H4 (cell line): ENCODE data around the gene HEATR1. TPM values are rescaled to one million over a fixed set of nuclear protein-coding genes. Genes with fewer than 3 reads are reported as not detected.

ENCODE experiments used
- DNase-seq: peaks from one replicate; pipeline ENCODE4 v3.0.0-alpha.2; 2015; ENCODE audit warnings: low spot score
- total RNA-seq: library from RNA; depleted of rRNA; stranded (reverse); fragments of >200 nt; shearing (Covaris generic); gene quantifications from 2 replicates; pipeline ENCODE4 v1.2.3, GENCODE V29; 2014

HEATR1 gene
- total RNA-seq, 1 experiment from 2014 or later, result 27.5 TPM

DNA sequence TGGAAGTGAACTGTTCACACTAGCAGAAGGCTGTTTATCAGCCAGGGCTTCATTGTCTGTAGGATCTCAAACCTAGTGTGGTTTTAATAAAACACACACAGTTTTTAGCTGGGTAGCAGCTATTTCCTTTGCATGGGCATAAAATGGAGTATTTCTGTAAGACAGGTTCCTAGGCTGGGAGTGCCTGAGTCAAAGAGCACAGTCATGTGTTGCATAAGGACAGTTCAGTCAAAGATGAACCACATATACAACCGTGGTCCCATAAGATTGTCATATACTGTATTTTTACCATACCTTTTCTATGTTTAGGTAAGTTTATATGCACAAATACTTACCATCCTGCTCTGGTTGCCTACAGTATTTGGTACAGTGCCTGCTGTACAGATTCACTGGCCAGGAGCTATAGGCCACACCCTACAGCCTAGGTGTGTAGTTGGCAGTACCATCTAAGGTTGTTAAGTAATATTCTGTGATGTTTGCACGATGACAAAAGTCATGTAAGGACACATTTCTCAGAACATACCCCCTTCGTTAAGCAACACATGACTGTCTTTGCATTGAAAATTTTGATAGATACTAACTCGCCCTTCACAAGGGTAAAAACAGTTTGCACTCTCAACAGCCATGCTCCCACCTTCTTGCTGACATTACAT, 63.4 kb downstream of the HEATR1 start:
- DNase-seq, result no peak

DNA sequence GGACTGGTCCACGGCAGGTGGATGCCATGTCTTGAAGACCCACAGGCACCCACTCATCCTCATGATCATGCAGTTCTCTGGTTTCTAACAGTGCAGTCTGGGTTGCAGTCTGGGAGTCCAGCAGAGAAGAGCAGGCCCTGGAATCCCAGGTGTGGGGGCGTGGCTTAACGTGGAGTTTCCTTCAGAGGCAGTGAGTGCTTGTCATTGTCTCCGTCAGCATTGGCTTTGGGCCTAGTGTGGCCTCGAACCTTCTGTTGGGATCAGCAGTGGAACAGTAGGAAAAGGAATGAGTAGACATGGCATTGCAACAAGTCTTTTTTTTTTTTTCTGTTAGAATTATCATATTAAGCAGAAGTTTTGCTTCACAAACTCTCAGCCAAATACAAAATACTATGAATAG, 67.8 kb downstream of the HEATR1 start:
- no peak for DNase-seq

DNA sequence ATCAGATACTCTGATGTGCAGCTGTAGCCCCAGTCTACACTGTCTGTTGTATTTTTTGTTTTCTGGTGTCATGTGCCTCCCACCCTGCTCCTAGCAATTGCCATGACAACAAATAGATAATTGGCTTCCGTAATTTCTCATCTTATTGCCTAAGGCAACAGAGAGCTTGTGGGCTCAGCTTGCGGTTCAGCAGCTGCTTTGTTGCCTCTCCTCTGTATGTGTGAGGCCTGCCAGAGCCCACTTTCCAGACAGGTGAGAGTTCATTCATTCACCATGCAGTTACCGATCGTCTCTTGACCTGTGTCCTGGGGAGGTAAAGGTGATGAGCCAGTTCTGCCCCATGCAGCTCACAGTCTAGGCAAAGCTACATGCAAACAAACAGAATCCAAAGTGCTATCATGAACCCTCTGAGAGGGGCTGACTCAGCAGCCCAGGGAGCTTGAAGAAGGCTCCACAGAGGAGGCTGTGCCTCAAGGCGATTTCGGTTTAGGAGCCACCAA, 68.6 kb downstream of the HEATR1 start:
- DNase-seq, result no peak

DNA sequence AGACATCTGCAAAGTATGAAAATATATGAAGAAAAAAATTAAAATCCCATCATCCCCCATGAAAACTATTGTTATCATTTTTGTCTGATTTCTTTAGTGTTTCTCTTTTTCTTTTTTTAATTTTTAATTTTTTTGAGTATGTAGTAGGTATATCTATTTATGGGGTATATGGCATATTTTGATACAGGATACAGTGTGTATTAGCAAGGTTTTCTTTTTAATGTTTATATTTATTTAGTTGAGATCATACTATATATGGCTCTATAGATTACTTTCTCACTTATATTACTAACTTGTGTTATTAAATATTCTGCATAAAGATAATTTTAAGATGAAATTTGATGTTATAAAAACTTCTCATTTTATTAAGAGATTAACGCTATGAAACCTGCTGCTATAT, 69.1 kb downstream of the HEATR1 start:
- no peak for DNase-seq

DNA sequence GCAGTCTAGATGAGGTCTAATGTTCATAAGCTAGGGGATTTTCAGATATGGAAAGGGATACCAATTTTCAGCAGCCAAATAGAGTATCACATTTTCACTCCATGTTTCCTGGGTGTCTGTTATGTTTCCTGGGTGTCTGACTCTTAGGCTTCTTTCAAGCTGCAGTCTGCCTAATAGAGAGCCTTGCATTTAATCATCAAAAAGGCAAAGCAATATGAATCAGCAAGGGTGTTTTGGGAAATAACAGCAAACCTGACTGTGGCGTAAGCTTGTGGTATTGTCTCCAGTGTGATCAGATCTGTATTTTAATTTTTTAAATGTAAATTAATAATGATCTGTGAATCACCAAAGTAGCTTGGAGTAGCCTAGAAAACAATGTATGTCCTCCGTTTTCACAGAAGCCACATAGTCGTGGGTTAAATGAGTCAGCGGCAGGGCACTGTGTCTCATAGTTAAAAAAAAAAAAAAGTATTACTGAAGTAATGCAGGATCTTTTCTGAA, 70.1 kb downstream of the HEATR1 start:
- no peak for DNase-seq

DNA sequence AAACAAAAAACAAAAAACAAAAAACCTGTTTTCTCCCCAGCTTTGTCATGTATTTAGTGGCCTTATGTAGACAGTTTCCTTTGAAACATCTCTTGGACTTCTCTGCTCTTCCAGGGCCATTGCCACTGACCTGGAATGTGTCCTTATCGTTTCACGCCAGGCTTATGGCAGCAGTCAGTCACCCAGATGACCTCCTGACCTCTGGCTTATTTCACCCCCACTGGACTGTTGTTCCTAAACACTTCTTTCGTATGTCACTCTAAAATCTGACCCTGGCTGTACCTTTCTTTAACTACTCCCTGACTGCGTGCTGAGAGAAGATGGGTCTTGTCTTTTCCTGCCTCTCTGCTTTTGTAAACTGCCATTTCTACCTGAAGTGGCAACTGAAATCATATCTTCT, 71.5 kb downstream of the HEATR1 start:
- no peak for DNase-seq

DNA sequence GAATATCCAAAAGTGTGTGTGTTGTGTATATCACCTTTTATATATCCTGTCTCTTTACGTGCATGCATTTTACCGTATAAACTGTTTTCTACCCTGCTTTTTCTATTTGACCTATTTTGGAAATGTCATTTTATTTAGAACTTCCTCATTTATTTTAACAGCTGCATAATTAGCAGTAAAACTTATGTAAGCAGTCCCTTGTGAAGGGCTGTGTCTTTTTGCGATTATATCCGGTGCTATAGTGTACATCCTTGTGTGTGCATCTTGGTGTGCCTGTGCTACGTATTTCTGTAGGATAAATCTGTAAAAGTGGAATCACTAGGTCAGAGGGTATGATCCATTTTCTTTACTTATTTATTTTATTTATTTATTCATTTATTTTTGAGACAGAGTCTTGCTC, 73.4 kb downstream of the HEATR1 start:
- DNase-seq, result no peak

DNA sequence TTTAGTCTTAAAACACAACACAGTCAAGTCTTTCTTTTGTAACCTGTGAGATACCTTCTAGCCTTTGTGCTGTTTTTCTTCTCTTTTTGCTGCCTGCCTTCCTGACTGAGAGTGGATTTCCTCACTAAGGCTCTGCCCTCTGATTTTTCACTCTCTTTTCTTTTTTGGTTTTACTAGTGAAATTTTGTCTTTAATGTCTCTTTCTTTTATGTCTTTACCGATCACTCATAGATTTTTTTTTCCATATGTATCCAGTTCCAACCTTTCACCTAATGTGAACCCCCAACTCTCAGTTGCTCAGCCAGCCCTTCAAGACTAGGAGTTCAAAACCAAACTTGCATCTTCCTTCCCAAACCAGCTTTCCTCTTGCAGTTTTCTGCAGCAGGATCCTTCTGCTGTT, 74.0 kb downstream of the HEATR1 start:
- DNase-seq, result no peak

DNA sequence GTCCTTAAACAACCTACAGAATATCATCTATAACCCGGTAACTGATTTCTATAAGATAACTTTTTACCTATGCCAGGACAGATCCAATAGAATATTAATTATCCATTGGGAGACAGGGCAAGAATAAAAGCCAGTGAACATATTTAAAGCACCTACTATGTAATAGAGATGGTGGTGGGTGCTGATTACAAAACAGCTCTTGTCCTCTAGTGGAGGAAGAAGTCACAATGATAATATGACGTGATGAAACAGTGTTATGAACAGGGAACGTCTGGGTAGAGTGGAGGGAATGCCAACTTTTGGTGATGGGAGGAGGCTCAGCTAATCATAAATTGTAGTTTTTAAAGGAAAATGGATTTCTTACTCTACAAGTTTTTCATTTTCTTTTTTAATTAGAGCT, 78.2 kb downstream of the HEATR1 start:
- no peak for DNase-seq

DNA sequence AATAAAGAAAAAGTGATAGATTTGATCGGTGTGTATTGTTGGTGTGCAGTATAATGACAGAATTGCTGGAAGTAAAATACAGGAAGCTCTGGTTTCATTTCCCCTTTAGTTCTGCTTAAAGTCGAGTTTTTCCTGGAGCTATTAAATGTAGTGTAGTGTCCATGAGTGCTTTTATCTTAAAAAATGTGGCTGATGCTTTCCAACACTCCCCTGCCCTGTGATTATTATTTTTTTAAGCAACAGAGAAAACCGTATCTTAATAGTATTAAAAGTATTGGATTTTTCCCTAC, 79.5 kb downstream of the HEATR1 start:
- no peak for DNase-seq

DNA sequence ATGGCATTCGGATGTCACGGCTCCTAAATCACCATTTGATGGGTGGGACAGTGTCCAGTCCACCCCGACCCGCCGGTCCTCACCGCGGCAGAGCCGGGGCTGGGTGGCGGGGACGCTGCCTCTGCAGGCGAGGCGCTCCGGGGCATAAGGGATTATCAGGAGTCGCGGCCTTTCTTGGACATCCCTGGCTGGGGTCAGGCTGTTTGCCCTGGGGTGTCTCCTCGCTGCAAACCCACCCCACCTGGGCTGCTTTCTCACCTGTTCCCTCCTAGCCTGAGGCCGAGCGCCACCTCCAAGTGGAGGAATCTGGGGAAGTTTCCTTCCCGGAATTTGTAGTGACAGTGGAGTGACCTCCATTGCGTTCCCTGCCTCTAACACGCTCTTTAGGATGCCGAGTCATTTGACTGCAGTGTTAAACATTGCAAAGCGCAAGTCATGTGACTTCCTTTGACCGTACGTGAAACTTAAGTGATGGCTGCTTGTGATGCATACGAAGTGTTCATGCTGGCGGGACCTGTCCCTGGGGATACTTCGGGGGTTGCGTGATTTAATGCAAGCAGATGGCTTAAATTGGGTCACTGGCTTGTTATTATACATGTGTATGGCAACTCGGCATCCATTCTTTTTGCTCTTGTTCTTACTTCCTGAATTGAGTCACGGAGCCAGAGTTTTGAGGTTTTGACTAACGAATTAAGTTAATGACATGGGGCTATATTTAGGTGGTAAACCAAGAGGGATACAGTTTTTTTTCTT, 80.0 kb downstream of the HEATR1 start:
- peak; percentile 83 for DNase-seq

DNA sequence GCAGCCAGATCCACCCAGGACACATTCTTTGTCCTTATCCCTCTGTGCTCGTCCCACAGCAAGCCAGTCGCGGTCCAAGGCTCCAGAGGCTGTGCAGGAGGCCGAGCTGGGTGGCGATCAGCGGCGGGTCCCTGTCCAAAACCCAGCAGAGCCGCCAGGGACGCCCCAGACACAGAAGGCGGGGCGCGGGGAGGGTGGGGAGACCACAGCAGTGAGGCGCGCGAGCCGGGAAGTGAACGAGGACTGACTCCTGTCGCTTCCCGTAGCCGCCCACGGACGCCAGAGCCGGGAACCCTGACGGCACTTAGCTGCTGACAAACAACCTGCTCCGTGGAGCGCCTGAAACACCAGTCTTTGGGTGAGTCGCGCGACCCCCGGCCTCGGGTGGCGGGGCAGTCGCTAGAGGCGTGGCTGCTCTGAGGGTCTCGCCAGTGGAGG, 80.6 kb downstream of the HEATR1 start, which contains the start of gene LGALS8:
LGALS8 (plus strand) TSS at position 279 of the 438 bp plus-strand sequence. CDS start 2,089 bp downstream, outside the sequence.
- peak; percentile 66 for DNase-seq

DNA sequence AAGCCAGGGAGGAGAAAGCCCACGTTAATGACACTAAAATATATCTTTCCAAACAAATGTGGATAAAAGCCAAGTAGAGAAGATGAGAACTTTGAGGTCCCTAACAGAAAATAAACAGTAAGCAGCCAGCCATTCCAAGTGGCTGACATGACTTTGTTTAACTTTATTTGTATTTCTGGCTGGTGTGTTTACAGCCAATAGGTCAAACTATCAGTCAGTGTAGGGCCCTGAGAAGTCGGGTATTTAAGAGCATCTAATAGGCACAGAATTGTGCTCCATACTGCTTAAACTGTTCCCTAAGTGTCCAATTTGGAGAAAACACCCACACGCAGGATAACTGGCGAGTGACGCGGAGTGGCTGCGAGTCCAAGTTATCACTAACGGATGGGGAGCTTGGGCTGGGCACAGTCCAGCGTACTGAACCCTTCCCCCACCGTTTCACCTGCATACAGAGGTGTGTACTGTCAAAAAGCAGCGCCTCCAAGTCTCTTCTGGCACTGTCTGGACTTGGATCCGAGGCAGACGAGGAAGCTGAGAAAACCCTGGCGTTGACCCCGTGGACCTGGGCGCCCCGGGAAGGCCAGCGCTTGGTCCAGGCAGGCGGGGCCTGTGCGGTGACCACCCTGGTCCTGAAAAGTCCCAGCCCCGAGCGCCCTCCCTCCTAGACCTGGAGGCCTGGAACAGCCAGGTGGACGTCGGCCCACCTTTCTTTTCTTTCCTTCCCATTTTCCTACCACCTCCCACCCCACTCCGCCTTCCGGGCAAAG, 81.2 kb downstream of the HEATR1 start:
- DNase-seq, result no peak

DNA sequence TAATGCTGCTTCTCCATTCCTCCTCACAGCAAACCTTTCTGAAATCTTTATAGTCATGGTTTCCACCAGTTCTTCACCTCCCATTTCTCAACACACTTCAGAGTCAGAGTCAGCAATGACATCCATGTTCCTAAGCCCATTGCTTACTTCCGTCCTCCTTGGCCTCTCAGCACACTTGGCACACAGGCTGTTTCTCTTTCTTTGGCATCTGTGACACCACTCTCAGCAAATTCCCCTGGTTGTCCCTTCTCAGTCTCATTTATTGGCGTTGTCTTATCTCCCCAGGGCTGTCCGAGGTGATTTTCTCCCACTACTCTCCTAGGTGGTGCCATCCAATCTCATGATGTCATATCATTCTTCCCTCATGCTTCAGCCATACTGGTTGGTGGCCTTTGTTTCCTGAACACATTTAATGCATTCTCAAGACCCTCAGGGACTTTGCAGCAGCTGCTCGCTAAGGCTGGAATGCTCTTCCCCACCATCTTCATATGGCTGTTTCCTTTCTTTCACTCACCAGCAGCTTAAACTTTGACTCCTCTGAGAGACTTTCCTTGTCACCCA, 83.8 kb downstream of the HEATR1 start:
- no peak for DNase-seq

DNA sequence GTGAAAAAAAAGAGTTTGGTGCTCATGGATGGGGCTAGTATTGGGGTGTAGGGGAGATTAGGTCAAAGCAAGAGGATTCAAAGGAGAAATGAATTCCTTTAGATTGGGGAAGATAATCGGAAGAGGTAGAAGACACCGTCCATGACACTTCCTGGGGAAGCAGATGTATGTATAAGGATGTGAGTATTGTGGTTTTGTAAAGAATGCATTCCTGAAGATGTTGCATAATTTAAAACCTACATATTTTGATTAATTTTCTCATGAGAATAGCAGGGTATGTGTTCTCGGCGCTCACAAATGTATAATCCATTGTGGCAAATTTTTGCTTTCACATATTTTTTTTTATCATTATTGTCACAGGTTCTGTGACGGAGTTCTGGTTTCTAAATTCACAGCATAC, 86.0 kb downstream of the HEATR1 start:
- DNase-seq, result no peak

DNA sequence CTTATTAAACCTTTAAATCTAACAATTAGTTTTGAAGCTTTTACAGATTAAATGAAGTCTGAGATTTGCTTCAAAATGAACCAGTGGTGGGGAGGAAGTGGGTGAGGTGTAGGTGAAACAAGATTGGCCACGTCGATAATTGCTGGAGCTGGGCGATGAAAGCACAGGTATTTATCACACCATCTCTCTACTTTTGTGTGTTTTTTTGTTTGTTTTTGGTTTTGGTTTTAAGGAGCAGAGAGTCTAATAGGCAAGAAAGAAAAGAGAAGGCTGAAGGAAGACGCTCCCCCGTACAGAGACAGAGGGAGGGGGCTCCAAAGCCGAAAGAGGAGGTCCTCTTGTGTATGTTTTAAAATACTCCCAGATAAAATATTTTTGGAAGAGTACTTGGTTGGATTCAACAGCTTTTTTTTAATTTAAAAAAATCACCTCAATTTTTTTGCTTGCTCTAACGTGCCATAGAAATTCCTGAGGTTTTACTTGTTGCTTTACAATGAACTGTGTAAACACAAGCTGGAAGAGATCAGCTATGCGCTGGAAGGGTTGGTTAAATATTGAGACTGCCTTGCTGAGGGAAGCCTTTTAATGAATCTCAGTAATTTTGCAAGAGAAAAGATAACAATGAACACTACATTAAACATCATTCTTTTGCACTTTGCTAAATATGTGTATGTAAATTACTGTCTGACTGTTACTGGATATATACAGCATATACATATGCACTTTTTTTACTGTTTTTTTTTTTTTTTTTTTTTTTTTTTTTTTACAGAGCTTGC, 87.2 kb downstream of the HEATR1 start:
- DNase-seq, result peak; percentile 76

DNA sequence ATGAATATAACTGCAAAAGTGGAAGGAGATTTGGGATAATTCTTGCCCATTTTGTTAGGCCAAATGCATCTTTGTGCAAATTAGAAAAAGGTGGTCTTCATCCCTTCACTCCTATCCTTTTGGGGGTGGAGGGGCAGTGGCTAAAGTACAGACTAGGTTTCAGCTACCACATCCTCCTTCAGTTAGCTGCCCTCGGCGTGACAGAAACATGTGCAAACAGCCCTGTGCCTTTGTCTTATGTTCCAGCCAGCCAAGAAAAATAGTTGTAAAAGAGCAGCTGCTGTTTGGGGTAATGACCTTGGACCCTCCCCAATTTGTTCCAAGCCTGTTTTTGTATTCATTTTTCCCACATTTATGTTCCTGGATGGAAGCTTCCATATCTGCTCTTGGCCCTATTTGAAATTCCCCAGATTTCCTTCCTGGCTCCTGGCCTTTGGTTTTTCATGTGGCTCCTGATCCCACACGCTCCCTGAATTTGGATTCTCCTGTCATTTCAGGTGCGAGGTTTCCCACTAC, 88.8 kb downstream of the HEATR1 start:
- DNase-seq, result no peak

DNA sequence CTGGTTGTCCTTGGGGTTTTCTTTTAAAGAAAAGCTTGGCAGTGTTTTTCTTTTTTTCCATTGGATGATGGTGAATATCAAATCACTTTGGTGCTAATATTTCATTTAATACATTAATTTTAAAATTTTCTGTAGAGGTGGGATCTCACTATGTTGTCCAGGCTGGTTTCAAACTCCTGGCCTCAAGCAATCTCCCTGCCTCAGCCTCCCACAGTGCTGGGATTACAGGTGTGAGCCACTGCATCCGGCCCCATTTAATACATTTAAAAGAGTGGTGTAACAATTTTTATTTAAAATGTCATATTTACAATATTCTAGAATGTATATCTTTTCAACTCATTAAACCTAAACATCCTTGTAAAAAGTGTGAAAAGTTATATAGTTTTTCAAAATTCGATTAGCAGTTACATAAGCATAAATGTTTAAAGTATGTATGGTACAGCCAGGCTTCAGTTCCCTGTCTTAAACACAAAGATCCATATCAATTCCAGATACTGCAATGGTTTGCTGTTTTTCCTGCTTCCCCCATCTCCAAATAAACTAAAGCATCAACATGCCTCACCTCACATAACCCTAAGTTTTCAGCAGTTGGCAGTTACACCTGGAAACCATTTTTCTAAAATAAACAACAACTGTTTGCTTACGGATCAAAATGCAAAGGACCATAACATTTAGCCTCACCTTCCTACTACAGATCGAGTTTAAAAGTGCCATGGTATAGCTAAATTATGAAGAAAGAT, 89.4 kb downstream of the HEATR1 start:
- no peak for DNase-seq

DNA sequence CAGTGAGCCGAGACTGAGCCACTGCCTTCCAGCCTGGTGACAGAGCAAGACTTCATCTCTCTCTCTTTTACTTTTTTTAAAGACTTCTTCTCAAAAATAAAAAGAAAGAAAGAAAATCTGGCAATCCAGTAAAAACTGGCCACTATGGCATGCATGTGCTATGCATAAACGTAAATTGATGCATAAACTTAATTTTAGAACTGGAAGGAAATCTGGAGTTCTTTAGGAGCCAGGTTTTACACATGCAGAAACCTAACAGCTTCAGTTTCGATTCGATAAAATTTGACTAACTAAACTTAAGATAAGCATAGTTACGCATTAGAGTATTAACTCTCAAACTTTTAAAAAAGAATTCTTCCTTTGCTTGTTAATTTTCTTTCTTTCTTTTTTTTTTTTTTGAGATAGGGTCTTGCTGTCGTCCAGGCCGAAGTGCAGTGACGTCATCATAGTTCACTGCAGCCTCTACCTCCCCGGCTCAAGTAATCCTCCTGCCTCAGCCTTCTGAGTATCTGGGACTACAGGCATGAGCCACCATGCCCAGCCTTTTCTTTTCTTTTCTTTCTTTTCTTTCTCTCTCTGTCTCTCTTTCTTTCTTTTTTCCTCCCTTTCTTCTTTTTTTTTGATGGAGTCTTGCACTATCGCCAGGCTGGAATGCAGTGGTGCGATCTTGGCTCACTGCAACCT, 92.4 kb downstream of the HEATR1 start:
- no peak for DNase-seq
